Breast epithelium (tissue), 3 donors: ENCODE measurements around the gene MAPK8IP1.

Experiments used
- CTCF ChIP-seq, 3 donors: fragments of 450-650 bp; IDR thresholded peaks; one replicate each; pipeline ENCODE4 v1.5.1; 2016 to 2017; ENCODE audit warnings: antibody characterized with exemption in 3 of 3, mild to moderate bottlenecking in 3 of 3, moderate library complexity in 3 of 3
- POLR2A ChIP-seq: fragments of 450-650 bp; IDR thresholded peaks from one replicate; pipeline ENCODE4 v1.6.1; 2016; ENCODE audit warnings: antibody characterized with exemption, mild to moderate bottlenecking, moderate library complexity
- POLR2AphosphoS5 ChIP-seq, 3 donors: sonication (generic); formaldehyde crosslinking; IDR thresholded peaks; one replicate each; pipeline ENCODE4 v1.6.1; 2017; ENCODE audit warnings: antibody characterized with exemption in 3 of 3

DNA sequence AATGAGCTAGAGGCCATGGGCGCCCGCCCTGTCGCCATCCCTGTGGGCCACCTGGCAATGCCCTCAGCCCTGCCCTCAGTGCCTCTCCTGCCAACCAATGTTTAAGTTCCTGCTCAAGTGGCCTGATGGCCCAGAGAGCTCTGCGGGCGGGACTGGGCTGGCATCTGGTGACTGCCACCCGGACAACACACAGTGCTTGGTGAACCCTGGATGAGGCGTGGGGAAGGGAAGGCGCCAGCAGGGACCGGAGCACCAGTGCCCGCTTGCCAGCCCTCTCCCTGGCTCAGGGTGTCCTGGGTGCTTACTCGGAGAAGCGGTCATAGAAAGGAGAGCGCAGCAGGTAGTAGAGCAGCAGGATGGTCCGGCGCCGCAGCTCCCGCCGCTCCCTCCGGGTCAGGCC, 28.1 kb downstream of the MAPK8IP1 start:
- TF ChIP-seq CTCF (IDR thresholded peaks at IDR 0.05), result no peak
- no peak for TF ChIP-seq POLR2A
- TF ChIP-seq POLR2AphosphoS5 (IDR thresholded peaks at IDR 0.05), result no peak
